SH-SY5Y (cell line): ENCODE results near the gene KRT76.

Experiments used
- GATA2 ChIP-seq: IDR thresholded peaks from 2 replicates; pipeline ENCODE4 v1.6.1; 2011; ENCODE audit warnings: mild to moderate bottlenecking, low read depth, low read length
- GATA3 ChIP-seq: IDR thresholded peaks from 2 replicates; pipeline ENCODE4 v1.6.1; 2011; ENCODE audit warnings: low read depth, mild to moderate bottlenecking, low read length, moderate library complexity

GRCh38 chr12:52813203-52813819, 36.2 kb upstream of the KRT76 start:
- no peak for TF ChIP-seq GATA3
- no peak for TF ChIP-seq GATA2
